Measurements from ENCODE around the gene SDF2. TPM values are rescaled to one million over a fixed set of nuclear protein-coding genes. Genes with fewer than 3 reads are reported as not detected.

Gene SDF2
- polyA plus RNA-seq, 1 of the 3 experiments (the other 2 are of a cell fraction): 108 TPM

DNA sequence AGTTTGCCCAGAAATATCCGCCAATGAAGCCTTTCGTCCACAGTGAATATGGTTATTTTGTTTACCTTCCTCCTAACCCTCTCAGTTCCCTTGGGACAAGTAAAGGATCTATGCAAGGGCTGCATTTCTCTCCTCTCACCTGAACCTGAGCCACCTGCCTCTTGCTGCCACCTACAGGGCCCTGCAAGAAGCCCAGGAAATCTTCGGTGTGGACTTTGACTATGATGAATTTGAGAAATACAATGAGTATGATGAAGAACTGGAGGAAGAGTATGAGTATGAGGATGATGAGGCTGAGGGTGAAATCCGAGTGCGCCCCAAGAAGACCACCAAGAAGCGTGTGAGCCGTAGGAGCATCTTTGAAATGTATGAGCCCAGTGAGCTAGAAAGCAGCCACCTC, 14.3 kb upstream of the SDF2 start:
- ChIA-PET POLR2A (no interaction called here), CTCF (interaction anchor here (1.1 to 1.9 kb wide), 4 partner anchors 14 to 49 kb away, joined by 3 to 7 read pairs (median 4); partner anchors contain the start of genes BLTP2 and SUPT6H)
- H2AFZ ChIP-seq (ENCODE audit: low read depth): no peak overlapping the region
- peaks cover 2% of the 10 kb centered on the region; the same call in 1 of the 2 replicates for H3K79me2 ChIP-seq (ENCODE audit: insufficient read depth)
- H4K20me1 ChIP-seq (ENCODE audit: insufficient read depth): no peaks in the 10 kb centered on the region
- no peak overlapping the region for H3K4me2 ChIP-seq
- H3K36me3 ChIP-seq (replicated peaks in 1 of 2; ENCODE audit: control insufficient read depth in 1 of 2, insufficient read depth in 2 of 2, low read length in 1 of 2): peaks cover 72 to 86% of the 10 kb centered on the region in 2 experiments
- H3K9me2 ChIP-seq: no peaks in the 10 kb centered on the region
- TF ChIP-seq, protein P1, sequence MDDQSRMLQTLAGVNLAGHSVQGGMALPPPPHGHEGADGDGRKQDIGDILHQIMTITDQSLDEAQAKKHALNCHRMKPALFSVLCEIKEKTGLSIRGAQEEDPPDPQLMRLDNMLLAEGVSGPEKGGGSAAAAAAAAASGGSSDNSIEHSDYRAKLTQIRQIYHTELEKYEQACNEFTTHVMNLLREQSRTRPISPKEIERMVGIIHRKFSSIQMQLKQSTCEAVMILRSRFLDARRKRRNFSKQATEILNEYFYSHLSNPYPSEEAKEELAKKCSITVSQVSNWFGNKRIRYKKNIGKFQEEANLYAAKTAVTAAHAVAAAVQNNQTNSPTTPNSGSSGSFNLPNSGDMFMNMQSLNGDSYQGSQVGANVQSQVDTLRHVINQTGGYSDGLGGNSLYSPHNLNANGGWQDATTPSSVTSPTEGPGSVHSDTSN (IDR thresholded peaks at IDR 0.05): no peak
- peak; percentile 13; the same call in 1 of the 2 replicates for TF ChIP-seq RAD21 (IDR thresholded peaks at IDR 0.05; ENCODE audit: low read length)
- no peaks in the 10 kb centered on the region for H3K9me3 ChIP-seq
- no peak overlapping the region for H3K27ac ChIP-seq (ENCODE audit: low read depth in 2 of 2, low read length in 1 of 2)
- H3F3A ChIP-seq (replicated peaks; ENCODE audit: insufficient read depth): no peaks in the 10 kb centered on the region
- H3K9ac ChIP-seq: no peak overlapping the region
- no peak for DNase-seq
- H3K4me1 ChIP-seq (ENCODE audit: control insufficient read depth in 1 of 2, insufficient read depth in 2 of 2, low read depth in 1 of 2, low read length in 1 of 2): no peaks in the 10 kb centered on the region
- H3K4me3 ChIP-seq (ENCODE audit: low read depth in 2 of 2, low read length in 1 of 2): no peak overlapping the region
- H3K27me3 ChIP-seq (ENCODE audit: insufficient read depth): no peaks in the 10 kb centered on the region
- 89% methylated on average over 7 of the region's 7 CpGs for WGBS (ENCODE audit: low lambda C conversion rate)

DNA sequence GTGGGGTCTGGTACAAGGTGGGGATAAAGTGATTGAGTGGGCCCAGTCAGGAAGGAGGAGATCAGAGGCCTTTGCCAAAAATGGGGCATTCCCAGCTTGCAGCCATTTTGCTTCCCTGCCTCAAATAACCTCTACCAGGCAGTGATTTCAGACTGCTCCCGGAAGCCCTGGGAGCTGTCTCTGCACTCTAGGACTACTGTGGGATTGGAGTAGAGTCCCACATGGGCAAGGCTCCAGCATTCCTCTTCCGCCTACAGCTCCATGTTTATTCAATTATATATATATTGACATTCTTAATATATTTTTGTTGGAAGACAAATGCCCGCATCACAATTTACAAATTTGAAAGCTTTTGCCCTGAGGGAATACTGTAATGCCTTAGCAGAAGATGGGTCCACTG, 13.8 kb upstream of the SDF2 start:
- TF ChIP-seq YY1 (IDR thresholded peaks at IDR 0.05; ENCODE audit: low read depth) (no peak), EZH2phosphoT487 (IDR thresholded peaks at IDR 0.05; ENCODE audit: borderline replicate concordance, low read depth) (no peak), CHD2 (IDR thresholded peaks at IDR 0.05; ENCODE audit: low read length, partially characterized antibody) (no peak), MXI1 (IDR thresholded peaks at IDR 0.05; ENCODE audit: low read depth, low read length) (no peak), RCOR1 (IDR thresholded peaks at IDR 0.05; ENCODE audit: low read length) (no peak), FOSL2 (IDR thresholded peaks at IDR 0.05; ENCODE audit: borderline replicate concordance, low read depth) (no peak), RXRA (IDR thresholded peaks at IDR 0.05; ENCODE audit: borderline replicate concordance, low read depth) (no peak)
- TF ChIP-seq, protein P2, sequence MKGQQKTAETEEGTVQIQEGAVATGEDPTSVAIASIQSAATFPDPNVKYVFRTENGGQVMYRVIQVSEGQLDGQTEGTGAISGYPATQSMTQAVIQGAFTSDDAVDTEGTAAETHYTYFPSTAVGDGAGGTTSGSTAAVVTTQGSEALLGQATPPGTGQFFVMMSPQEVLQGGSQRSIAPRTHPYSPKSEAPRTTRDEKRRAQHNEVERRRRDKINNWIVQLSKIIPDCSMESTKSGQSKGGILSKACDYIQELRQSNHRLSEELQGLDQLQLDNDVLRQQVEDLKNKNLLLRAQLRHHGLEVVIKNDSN (IDR thresholded peaks at IDR 0.05; ENCODE audit: borderline replicate concordance, low read depth): no peak
- TF ChIP-seq, protein P3, sequence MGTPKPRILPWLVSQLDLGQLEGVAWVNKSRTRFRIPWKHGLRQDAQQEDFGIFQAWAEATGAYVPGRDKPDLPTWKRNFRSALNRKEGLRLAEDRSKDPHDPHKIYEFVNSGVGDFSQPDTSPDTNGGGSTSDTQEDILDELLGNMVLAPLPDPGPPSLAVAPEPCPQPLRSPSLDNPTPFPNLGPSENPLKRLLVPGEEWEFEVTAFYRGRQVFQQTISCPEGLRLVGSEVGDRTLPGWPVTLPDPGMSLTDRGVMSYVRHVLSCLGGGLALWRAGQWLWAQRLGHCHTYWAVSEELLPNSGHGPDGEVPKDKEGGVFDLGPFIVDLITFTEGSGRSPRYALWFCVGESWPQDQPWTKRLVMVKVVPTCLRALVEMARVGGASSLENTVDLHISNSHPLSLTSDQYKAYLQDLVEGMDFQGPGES (IDR thresholded peaks at IDR 0.05; ENCODE audit: low read depth, low read length): no peak
- TF ChIP-seq, protein P4, sequence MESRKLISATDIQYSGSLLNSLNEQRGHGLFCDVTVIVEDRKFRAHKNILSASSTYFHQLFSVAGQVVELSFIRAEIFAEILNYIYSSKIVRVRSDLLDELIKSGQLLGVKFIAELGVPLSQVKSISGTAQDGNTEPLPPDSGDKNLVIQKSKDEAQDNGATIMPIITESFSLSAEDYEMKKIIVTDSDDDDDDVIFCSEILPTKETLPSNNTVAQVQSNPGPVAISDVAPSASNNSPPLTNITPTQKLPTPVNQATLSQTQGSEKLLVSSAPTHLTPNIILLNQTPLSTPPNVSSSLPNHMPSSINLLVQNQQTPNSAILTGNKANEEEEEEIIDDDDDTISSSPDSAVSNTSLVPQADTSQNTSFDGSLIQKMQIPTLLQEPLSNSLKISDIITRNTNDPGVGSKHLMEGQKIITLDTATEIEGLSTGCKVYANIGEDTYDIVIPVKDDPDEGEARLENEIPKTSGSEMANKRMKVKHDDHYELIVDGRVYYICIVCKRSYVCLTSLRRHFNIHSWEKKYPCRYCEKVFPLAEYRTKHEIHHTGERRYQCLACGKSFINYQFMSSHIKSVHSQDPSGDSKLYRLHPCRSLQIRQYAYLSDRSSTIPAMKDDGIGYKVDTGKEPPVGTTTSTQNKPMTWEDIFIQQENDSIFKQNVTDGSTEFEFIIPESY (IDR thresholded peaks at IDR 0.05; ENCODE audit: borderline replicate concordance, low read depth): no peak
- TF ChIP-seq, protein P1 (IDR thresholded peaks at IDR 0.05): no peak
- no peak overlapping the region for H3K27ac ChIP-seq (ENCODE audit: low read depth in 2 of 2, low read length in 1 of 2)
- no peaks in the 10 kb centered on the region for H3K9me3 ChIP-seq
- WGBS (ENCODE audit: low lambda C conversion rate): 92% methylated on average over 3 of the region's 3 CpGs
- ChIA-PET POLR2A (no interaction called here), CTCF (interaction anchor here (1.0 to 1.9 kb wide), 5 partner anchors 13 to 50 kb away, joined by 3 to 7 read pairs (median 3); partner anchors contain the start of genes BLTP2 and SUPT6H)
- peaks cover 7% of the 10 kb centered on the region for H3K79me2 ChIP-seq (ENCODE audit: insufficient read depth)
- peaks cover under 1% of the 10 kb centered on the region for H4K20me1 ChIP-seq (ENCODE audit: insufficient read depth)
- no peaks in the 10 kb centered on the region for H3K9me2 ChIP-seq
- peaks cover 72 to 88% of the 10 kb centered on the region in 2 experiments for H3K36me3 ChIP-seq (replicated peaks in 1 of 2; ENCODE audit: control insufficient read depth in 1 of 2, insufficient read depth in 2 of 2, low read length in 1 of 2)
- no peaks in the 10 kb centered on the region for H3K4me1 ChIP-seq (ENCODE audit: control insufficient read depth in 1 of 2, insufficient read depth in 2 of 2, low read depth in 1 of 2, low read length in 1 of 2)
- no peak overlapping the region for H2AFZ ChIP-seq (ENCODE audit: low read depth)
- no peak overlapping the region for H3K9ac ChIP-seq
- no peak for DNase-seq
- H3K27me3 ChIP-seq (ENCODE audit: insufficient read depth): no peaks in the 10 kb centered on the region
- H3K4me2 ChIP-seq: no peak overlapping the region
- no peaks in the 10 kb centered on the region for H3F3A ChIP-seq (replicated peaks; ENCODE audit: insufficient read depth)
- H3K4me3 ChIP-seq (ENCODE audit: low read depth in 2 of 2, low read length in 1 of 2): no peak overlapping the region

All from SK-N-SH (cell line).